ENCODE measurements around the gene EFNB1. TPM values are rescaled to one million over a fixed set of nuclear protein-coding genes. Genes with fewer than 3 reads are reported as not detected.

EFNB1 gene
- total RNA-seq, 2 donors from 2014 or later = 77.9 to 92.2 TPM

- peak; percentile 10 for DNase-seq
- Histone ChIP-seq H3K4me1 (no peaks in the 10 kb centered on the region), H3K27me3 (no peaks in the 10 kb centered on the region), H3K9me3 (no peaks in the 10 kb centered on the region), H3K4me3 (no peak overlapping the region), H3K36me3 (no peaks in the 10 kb centered on the region), H3K27ac (no peak overlapping the region), H3K9ac (ENCODE audit: low read depth in 2 of 2, low read length in 2 of 2) (no peak overlapping the region)
- intact Hi-C loops (cut with DNase I) = no loop called here
- no peak for TF ChIP-seq CTCF (IDR thresholded peaks at IDR 0.05)
Measured at GRCh38 chrX:68835468-68835867, 6.6 kb downstream of the EFNB1 start.

DNA sequence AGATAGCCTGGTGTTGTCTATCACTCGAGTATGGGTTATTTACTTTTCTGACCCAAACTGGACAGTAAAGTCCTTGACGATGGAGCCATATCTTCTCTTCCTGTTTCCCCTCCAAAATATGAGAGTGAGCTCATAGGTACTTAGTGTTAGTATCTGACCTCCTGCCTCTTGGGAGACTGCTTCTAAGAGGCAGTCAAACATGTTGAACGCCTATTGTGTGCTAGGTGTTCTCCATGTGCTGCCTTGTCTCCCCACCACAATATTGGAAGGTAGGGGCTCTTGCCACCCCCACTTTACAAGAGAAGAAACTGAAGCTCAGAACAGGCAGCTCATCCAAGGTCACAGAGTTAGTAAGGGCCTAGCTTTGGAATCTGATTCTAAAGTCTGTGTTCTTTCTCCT is 8.3 kb downstream of the EFNB1 start:
- Histone ChIP-seq H3K27ac (no peak overlapping the region), H3K4me1 (peaks cover 4% of the 10 kb centered on the region), H3K4me3 (no peak overlapping the region), H3K9ac (ENCODE audit: low read depth in 2 of 2, low read length in 2 of 2) (no peak overlapping the region), H3K27me3 (no peaks in the 10 kb centered on the region), H3K9me3 (no peaks in the 10 kb centered on the region), H3K36me3 (no peaks in the 10 kb centered on the region)
- no peak for DNase-seq
- no peak for TF ChIP-seq CTCF (IDR thresholded peaks at IDR 0.05)
- intact Hi-C loops (cut with DNase I) = no loop called here

- TF ChIP-seq CTCF (IDR thresholded peaks at IDR 0.05) = no peak
- peak; percentile 31 for DNase-seq
- Histone ChIP-seq H3K4me3 (no peak overlapping the region), H3K9me3 (no peaks in the 10 kb centered on the region), H3K4me1 (peaks cover 12% of the 10 kb centered on the region), H3K27me3 (no peaks in the 10 kb centered on the region), H3K9ac (ENCODE audit: low read depth in 2 of 2, low read length in 2 of 2) (no peak overlapping the region), H3K36me3 (no peaks in the 10 kb centered on the region), H3K27ac (no peak overlapping the region)
- intact Hi-C loops (cut with DNase I) = no loop called here
Measured at GRCh38 chrX:68838571-68838910, 9.7 kb downstream of the EFNB1 start.

GRCh38 chrX:68839771-68840170 is 10.9 kb downstream of the EFNB1 start:
- Histone ChIP-seq H3K27ac (no peak overlapping the region), H3K9me3 (no peaks in the 10 kb centered on the region), H3K36me3 (no peaks in the 10 kb centered on the region), H3K4me3 (no peak overlapping the region), H3K4me1 (peaks cover 14% of the 10 kb centered on the region), H3K9ac (ENCODE audit: low read depth in 2 of 2, low read length in 2 of 2) (peak overlapping the region in 1 of 2 donors; percentile 35), H3K27me3 (no peaks in the 10 kb centered on the region)
- DNase-seq = no peak
- intact Hi-C loops (cut with DNase I) = no loop called here
- TF ChIP-seq CTCF (IDR thresholded peaks at IDR 0.05) = no peak

DNA sequence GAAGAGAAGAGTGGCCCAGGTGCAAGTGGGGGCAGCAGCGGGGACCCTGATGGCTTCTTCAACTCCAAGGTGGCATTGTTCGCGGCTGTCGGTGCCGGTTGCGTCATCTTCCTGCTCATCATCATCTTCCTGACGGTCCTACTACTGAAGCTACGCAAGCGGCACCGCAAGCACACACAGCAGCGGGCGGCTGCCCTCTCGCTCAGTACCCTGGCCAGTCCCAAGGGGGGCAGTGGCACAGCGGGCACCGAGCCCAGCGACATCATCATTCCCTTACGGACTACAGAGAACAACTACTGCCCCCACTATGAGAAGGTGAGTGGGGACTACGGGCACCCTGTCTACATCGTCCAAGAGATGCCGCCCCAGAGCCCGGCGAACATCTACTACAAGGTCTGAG is 11.4 kb downstream of the EFNB1 start:
- Histone ChIP-seq H3K4me1 (peaks cover 14% of the 10 kb centered on the region), H3K36me3 (no peaks in the 10 kb centered on the region), H3K27me3 (no peaks in the 10 kb centered on the region), H3K9me3 (no peaks in the 10 kb centered on the region), H3K9ac (ENCODE audit: low read depth in 2 of 2, low read length in 2 of 2) (no peak overlapping the region), H3K4me3 (no peak overlapping the region), H3K27ac (peak overlapping the region; percentile 66)
- TF ChIP-seq CTCF (IDR thresholded peaks at IDR 0.05) = no peak
- no peak for DNase-seq
- intact Hi-C loops (cut with DNase I) = no loop called here

Measured in colonic mucosa (tissue), 4 donors.